ENCODE data around the gene NGEF.

The NGEF gene

DNA sequence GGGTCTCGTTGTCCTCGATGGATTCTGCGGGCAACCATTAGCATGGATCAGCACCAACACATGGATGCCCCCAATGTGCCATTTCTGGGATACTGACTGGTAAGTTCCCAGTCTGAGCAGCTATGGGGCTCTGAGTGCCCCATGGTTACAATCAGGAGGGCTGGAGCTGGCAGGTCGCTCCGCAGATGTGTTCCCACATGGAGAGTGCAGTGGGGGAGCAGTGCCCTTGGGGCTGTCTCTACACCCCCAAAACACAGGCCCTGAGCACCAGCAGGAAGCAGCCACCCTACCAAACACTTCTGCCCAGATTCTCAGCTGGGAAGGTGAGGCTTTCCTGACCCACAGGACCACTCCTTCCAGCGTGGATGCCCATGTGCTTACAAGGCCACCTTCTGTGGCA, 8.0 kb downstream of the NGEF start:
- TF ChIP-seq, protein P1, sequence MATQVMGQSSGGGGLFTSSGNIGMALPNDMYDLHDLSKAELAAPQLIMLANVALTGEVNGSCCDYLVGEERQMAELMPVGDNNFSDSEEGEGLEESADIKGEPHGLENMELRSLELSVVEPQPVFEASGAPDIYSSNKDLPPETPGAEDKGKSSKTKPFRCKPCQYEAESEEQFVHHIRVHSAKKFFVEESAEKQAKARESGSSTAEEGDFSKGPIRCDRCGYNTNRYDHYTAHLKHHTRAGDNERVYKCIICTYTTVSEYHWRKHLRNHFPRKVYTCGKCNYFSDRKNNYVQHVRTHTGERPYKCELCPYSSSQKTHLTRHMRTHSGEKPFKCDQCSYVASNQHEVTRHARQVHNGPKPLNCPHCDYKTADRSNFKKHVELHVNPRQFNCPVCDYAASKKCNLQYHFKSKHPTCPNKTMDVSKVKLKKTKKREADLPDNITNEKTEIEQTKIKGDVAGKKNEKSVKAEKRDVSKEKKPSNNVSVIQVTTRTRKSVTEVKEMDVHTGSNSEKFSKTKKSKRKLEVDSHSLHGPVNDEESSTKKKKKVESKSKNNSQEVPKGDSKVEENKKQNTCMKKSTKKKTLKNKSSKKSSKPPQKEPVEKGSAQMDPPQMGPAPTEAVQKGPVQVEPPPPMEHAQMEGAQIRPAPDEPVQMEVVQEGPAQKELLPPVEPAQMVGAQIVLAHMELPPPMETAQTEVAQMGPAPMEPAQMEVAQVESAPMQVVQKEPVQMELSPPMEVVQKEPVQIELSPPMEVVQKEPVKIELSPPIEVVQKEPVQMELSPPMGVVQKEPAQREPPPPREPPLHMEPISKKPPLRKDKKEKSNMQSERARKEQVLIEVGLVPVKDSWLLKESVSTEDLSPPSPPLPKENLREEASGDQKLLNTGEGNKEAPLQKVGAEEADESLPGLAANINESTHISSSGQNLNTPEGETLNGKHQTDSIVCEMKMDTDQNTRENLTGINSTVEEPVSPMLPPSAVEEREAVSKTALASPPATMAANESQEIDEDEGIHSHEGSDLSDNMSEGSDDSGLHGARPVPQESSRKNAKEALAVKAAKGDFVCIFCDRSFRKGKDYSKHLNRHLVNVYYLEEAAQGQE (IDR thresholded peaks at IDR 0.05; ENCODE audit: insufficient read depth in 1 of 2, low read depth in 2 of 2, low read length in 2 of 2): no peak
- TF ChIP-seq SIN3A (IDR thresholded peaks at IDR 0.05; ENCODE audit: borderline replicate concordance, insufficient read depth, low read length): no peak
- no peak for TF ChIP-seq FOXP2 (optimal IDR thresholded peaks at IDR 0.05; ENCODE audit: borderline replicate concordance, extremely low read depth, extremely low read length, insufficient read depth)
- TF ChIP-seq TAF1 (IDR thresholded peaks at IDR 0.05; ENCODE audit: borderline replicate concordance, insufficient read depth, low read length): no peak
- no peak for TF ChIP-seq POLR2AphosphoS5 (IDR thresholded peaks at IDR 0.05; ENCODE audit: low read depth, low read length)

DNA sequence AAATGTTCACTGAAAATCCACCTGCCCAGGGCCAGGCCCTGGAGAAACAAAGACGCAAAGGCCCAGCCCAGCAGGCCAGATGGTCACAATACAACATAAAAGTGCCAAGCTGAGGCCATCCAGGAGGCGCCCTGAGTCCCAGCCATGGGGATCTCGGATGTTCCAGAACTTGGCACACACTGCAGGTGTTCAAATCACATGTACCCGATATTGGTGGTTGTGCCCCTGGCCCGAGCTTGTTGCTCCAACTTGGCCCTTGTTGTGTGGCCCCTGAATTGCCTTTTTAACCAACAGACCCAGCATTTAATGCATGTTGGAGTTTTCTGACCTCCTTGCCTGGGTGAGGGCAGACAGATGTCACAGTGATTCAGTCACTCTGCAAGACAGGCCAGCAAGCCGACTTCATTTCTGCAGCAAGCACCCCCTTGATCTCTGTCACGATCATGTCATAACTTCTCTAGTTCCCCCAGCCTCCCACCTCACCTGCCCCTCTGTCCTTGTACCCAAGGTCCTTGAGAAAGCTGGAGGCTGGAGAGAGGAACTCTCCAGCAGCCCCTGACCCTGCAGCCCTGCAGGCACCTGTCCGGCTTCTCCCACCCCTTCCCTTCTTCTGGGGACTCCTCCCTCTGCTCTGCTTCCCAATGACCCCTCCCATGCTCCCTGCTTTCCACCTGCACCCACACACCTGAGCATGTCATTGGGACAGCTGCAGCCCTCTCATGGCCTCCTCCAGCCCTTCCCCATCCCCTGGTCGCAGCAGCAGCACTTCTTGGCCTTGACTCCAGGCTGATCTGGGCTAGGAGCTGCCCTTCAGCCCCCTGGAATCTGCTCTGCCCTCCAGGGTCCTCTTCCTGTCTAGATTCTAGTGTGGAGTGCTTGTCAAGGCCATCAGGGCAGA, 9.1 kb downstream of the NGEF start:
- TF ChIP-seq POLR2AphosphoS5 (IDR thresholded peaks at IDR 0.05; ENCODE audit: low read depth, low read length) (no peak), FOXP2 (optimal IDR thresholded peaks at IDR 0.05; ENCODE audit: borderline replicate concordance, extremely low read depth, extremely low read length, insufficient read depth) (no peak), TAF1 (IDR thresholded peaks at IDR 0.05; ENCODE audit: borderline replicate concordance, insufficient read depth, low read length) (no peak), SIN3A (IDR thresholded peaks at IDR 0.05; ENCODE audit: borderline replicate concordance, insufficient read depth, low read length) (no peak)
- TF ChIP-seq, protein P1 (IDR thresholded peaks at IDR 0.05; ENCODE audit: insufficient read depth in 1 of 2, low read depth in 2 of 2, low read length in 2 of 2): no peak

DNA sequence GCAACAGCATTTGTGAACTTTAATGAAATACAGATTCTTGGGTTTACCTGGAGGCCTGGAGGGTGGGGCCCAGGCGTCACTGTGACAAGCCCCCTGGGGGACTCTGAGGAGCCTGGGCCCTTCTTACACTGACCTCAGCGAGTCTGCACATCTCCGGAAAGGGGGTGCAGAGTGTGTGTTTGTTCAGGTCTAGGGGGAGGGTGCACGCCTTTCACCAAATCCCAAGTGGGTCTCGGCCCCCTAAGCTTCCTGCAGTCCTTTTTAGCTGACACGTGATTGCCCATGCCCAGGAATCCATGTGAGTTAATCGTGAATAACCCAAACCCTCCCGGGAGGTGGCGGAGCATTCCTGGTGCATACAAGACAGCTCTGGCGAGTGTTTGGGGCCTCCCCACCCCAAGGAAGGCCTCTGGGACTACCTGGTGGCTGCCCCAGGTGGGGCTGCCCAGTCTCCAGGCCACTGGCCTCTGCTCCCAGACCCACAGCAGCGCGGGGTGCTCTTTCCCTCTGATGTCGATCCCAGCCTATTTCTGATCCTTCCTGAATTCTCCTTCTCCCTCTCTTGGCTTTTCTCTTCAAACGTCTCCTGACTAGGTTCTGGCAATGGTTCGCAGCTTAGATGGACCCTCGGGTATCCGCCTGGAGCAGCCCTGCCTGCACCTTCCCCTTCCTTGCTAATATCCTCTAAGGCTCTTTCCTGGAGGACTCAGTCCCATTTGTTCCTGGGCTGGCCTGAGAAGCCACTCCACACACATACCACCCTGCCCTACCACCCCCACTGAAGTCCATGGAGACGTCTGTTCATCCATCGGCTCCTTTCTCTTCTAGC, 10.0 kb downstream of the NGEF start:
- TF ChIP-seq TAF1 (IDR thresholded peaks at IDR 0.05; ENCODE audit: borderline replicate concordance, insufficient read depth, low read length) (no peak), FOXP2 (optimal IDR thresholded peaks at IDR 0.05; ENCODE audit: borderline replicate concordance, extremely low read depth, extremely low read length, insufficient read depth) (no peak), POLR2AphosphoS5 (IDR thresholded peaks at IDR 0.05; ENCODE audit: low read depth, low read length) (no peak), SIN3A (IDR thresholded peaks at IDR 0.05; ENCODE audit: borderline replicate concordance, insufficient read depth, low read length) (no peak)
- TF ChIP-seq, protein P1 (IDR thresholded peaks at IDR 0.05; ENCODE audit: insufficient read depth in 1 of 2, low read depth in 2 of 2, low read length in 2 of 2): no peak

DNA sequence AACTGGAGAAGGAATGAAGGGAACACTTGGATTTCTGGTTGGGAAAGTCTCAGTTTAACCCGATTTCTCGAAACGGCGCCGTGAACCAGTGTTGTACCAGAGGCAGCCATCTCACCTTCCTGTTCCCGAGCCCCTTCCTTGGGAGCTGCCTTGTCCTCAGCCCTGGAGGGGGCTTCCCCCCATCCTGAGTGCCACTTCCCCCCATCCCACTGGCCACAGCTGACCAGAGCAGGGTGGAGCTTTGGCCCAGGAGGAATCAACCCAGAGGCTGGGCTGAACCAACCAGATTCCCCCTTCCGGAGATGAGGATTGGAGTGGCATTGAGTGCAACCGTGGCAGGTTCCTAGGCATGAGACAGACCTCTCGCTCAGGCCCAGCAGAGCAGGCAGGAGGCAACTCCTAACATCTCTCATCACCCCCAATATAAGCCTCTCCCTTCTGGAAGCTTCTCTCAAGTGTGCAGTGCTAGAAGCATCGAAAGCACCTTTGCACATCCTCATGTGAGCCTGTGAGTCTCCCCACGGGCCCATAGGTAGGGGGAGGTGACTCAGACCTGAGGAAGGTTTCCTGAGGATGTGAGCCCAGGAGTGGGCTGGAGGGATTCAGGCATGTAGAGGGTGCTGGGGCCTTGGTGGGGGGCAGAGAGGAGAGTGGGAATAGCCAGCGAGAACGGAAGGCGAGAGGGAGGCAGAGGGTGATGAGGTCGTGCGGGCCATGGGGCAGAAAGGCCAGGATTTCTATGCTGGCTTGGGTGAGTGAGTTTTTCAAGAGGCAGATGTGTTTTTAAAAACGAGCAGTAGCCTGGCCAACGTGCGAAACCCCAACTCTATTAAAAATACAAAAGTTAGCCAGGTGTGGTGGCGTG, 11.9 kb downstream of the NGEF start:
- TF ChIP-seq SIN3A (IDR thresholded peaks at IDR 0.05; ENCODE audit: borderline replicate concordance, insufficient read depth, low read length) (no peak), FOXP2 (optimal IDR thresholded peaks at IDR 0.05; ENCODE audit: borderline replicate concordance, extremely low read depth, extremely low read length, insufficient read depth) (no peak), TAF1 (IDR thresholded peaks at IDR 0.05; ENCODE audit: borderline replicate concordance, insufficient read depth, low read length) (no peak), POLR2AphosphoS5 (IDR thresholded peaks at IDR 0.05; ENCODE audit: low read depth, low read length) (no peak)
- TF ChIP-seq, protein P1 (IDR thresholded peaks at IDR 0.05; ENCODE audit: insufficient read depth in 1 of 2, low read depth in 2 of 2, low read length in 2 of 2): no peak
